GM21619 (cell line): ENCODE data around the gene TMEM222.

Experiments used
- ATAC-seq: cut with Tn5 transposase; IDR thresholded peaks from one replicate; pipeline ENCODE4 v1.9.1; 2021; ENCODE audit not compliant: unreplicated experiment

Gene TMEM222

GRCh38 chr1:27341525-27342252, 19.7 kb downstream of the TMEM222 start, which contains the start of gene SYTL1:
Gene SYTL1, plus strand, starts transcription at chr1:27342022. Its CDS starts 3,313 bp downstream, at chr1:27345335.
- ATAC-seq = no peak

- no peak for ATAC-seq
Measured at GRCh38 chr1:27342391-27342777, 20.4 kb downstream of the TMEM222 start.

GRCh38 chr1:27342778-27343638, 21.0 kb downstream of the TMEM222 start:
- ATAC-seq = no peak

GRCh38 chr1:27343639-27344025, 21.7 kb downstream of the TMEM222 start:
- ATAC-seq = no peak

GRCh38 chr1:27345272-27345671, 23.3 kb downstream of the TMEM222 start:
- ATAC-seq = no peak

GRCh38 chr1:27346357-27346756, 24.4 kb downstream of the TMEM222 start:
- ATAC-seq = no peak

- no peak for ATAC-seq
Measured at GRCh38 chr1:27346991-27347624, 25.1 kb downstream of the TMEM222 start.

- ATAC-seq = no peak
Measured at GRCh38 chr1:27348861-27349783, 27.2 kb downstream of the TMEM222 start.

GRCh38 chr1:27349784-27350662, 28.1 kb downstream of the TMEM222 start:
- no peak for ATAC-seq

GRCh38 chr1:27350663-27351540, 28.9 kb downstream of the TMEM222 start:
- no peak for ATAC-seq

GRCh38 chr1:27351541-27352107, 29.7 kb downstream of the TMEM222 start:
- ATAC-seq = no peak

- ATAC-seq = no peak
Measured at GRCh38 chr1:27353166-27353565, 31.2 kb downstream of the TMEM222 start.

- no peak for ATAC-seq
Measured at GRCh38 chr1:27353629-27354028, 31.7 kb downstream of the TMEM222 start.

- ATAC-seq = no peak
Measured at GRCh38 chr1:27355683-27356082, 33.7 kb downstream of the TMEM222 start.

GRCh38 chr1:27356277-27356618, 34.3 kb downstream of the TMEM222 start:
- ATAC-seq = no peak

- no peak for ATAC-seq
Measured at GRCh38 chr1:27356619-27357280, 34.8 kb downstream of the TMEM222 start.

GRCh38 chr1:27357281-27358037, 35.5 kb downstream of the TMEM222 start:
- peak; percentile 52 for ATAC-seq
